ENCODE results near the gene PTPRH. TPM values are rescaled to one million over a fixed set of nuclear protein-coding genes. Genes with fewer than 3 reads are reported as not detected.

PTPRH gene
- total and polyA plus RNA-seq, 9 of the 15 experiments (the other 6 are each of a cell fraction or from before 2014, with no cell fraction given), result 0.87 to 34.3 (median 22.7) TPM

- TF ChIP-seq USF1 (CRISPR knock-in tag; IDR thresholded peaks at IDR 0.05), result peak; percentile 85
- TF ChIP-seq TSC22D4 (tag; IDR thresholded peaks at IDR 0.05), result no peak
- no peak for TF ChIP-seq PHB (CRISPR knock-in tag; IDR thresholded peaks at IDR 0.05)
- TF ChIP-seq MXI1 (IDR thresholded peaks at IDR 0.05; ENCODE audit: low read depth, low read length), result peak; percentile 98
- TF ChIP-seq ZSCAN29 (IDR thresholded peaks at IDR 0.05), result no peak
- TF ChIP-seq ATF2 (CRISPR knock-in tag; IDR thresholded peaks at IDR 0.05), result no peak; the same call in 1 of the 2 replicates
- no peak for TF ChIP-seq SMARCC2 (IDR thresholded peaks at IDR 0.05; ENCODE audit: low read depth)
- TF ChIP-seq CGGBP1 (CRISPR knock-in tag; IDR thresholded peaks at IDR 0.05), result no peak
- no peak for TF ChIP-seq MCM2 (IDR thresholded peaks at IDR 0.05; ENCODE audit: low read depth)
- TF ChIP-seq THRB (CRISPR knock-in tag; conservative IDR thresholded peaks at IDR 0.05), result no peak
- no peak for TF ChIP-seq ZHX1 (conservative IDR thresholded peaks at IDR 0.05; ENCODE audit: low read length)
- TF ChIP-seq TBP (optimal IDR thresholded peaks at IDR 0.05; ENCODE audit: low read depth, low read length), result no peak
- peak; percentile 89 for TF ChIP-seq MIER1 (IDR thresholded peaks at IDR 0.05; ENCODE audit: low read depth)
- no peak for TF ChIP-seq ELK3 (CRISPR knock-in tag; IDR thresholded peaks at IDR 0.05)
- TF ChIP-seq SRSF1 (IDR thresholded peaks at IDR 0.05; ENCODE audit: low read depth, low read length), result no peak
Measured at GRCh38 chr19:55179606-55180484, 29.5 kb downstream of the PTPRH start, which contains the start of gene SYT5 (continued).

Measured in K562 (cell line).